SW 1271 (cell line): ENCODE measurements around the gene PKN1.

Source experiments
- DNase-seq, 2 experiments: peaks; one replicate each; lab custom pipeline; 2025; lab: John Stamatoyannopoulos, UW

The PKN1 gene

GRCh38 chr19:14467391-14467790 is 34.3 kb downstream of the PKN1 start:
- no peak for DNase-seq

DNA sequence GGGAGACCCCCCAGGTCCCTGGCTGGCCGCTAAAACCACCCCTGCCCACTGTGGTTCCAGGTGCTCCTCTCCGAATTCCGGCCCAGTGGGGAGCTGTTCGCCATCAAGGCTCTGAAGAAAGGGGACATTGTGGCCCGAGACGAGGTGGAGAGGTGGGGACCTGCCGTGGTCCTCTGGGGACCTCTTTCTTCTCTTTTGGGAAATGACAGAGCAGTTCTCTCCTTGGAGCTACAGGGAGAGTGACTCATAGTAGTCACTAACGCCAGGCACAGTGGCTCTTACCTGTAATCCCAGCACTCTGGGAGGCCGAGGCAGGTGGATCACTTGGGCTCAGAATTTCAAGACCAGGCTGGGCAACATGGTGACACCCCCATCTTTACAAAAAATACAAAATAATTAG is 34.7 kb downstream of the PKN1 start:
- no peak for DNase-seq

DNA sequence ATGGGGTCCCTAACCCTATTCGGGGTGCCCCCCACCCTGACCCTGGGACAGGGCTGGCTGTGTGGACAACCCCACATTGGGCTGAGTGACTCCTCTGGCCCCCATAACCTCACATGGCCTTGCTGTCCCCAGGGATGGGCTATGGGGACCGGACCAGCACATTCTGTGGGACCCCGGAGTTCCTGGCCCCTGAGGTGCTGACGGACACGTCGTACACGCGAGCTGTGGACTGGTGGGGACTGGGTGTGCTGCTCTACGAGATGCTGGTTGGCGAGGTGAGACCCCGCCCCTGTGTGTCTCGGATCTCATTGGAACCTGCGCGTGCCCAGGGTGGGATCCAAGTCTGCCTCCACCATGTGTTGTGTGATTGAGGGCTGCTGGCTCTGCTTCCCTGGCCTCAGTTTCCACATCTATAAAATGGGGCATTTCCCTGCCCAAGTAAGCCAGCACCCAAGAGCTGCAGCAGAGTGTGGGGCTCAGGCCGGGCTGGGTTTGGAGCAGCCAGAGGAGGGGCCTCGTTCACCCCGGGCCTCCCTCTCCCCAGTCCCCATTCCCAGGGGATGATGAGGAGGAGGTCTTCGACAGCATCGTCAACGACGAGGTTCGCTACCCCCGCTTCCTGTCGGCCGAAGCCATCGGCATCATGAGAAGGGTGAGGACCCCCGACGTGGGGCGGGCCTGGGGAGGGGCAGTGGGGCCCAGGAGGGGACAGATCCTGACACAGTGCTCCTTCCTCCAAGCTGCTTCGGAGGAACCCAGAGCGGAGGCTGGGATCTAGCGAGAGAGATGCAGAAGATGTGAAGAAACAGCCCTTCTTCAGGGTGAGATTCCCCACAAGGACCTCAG is 37.1 kb downstream of the PKN1 start:
- no peak for DNase-seq

DNA sequence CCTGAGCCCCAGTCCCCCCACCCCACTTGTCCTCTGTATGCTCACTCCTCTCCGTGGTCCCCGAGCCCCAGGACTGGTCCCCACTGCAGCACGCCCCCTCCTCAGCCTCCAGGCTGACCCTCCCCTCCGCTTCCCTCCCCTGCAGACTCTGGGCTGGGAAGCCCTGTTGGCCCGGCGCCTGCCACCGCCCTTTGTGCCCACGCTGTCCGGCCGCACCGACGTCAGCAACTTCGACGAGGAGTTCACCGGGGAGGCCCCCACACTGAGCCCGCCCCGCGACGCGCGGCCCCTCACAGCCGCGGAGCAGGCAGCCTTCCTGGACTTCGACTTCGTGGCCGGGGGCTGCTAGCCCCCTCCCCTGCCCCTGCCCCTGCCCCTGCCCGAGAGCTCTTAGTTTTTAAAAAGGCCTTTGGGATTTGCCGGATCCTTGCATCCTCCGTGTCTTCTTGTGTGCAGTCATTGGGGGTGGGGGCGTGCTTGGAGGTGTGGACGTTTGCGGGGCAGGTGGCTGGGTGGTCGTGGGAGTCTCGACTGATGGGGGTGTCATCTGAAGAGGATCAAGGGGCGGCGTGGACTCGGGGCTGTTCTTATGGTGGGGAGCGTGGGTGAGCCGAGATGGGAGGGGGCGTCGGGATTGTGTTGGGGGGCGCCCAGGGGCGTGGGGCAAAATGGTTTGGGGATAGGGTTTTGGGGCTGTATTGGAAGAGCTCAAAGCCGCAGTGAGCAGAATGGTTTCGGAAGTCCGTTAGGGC is 38.5 kb downstream of the PKN1 start:
- DNase-seq: no peak

GRCh38 chr19:14472202-14472938 is 39.3 kb downstream of the PKN1 start:
- DNase-seq: peak in 1 of 2 experiments; percentile 25

DNA sequence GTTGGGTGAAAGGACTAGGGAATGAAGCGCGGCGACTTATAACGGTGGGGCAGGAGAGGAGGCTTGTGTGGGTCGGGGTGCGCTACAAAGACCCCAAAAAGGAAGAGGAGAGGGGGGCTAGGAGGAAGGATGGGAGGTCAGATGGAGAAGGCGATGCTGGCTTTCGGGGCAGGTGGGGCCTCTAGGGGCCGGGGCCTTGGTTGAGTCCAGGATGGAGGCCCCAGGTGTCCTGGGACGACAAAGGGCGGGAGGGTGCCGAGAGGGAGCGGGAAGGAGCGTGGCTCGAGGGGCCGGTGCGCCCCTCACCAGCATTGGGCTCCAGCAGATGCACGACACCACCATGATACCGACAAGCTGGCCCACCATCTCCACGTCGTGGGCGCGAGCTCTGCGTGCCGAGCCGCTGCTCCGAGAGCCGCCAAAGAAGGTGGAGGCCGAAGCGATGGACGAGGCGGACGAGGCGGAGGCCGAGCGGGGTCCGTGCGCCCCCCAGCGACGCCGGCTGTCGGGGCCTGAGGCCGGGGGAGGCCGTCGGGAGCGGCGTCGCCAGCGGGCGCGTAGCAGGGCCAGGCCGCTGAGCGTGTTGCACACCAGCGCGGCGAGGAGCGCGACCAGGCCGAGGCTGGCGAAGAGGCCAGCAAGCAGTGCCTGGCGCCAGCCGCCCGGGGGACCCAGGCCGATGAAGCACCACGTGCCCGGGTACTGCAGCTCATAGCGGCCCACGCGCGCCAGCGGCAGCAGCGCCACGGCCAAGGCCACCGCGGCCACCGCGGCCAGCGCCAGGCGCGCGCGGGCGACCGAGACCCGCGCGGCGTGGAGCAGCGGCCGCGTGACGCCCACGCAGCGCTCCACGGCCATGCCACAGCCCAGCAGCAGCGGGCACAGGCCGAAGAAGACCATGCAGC is 40.2 kb downstream of the PKN1 start:
- no peak for DNase-seq

DNA sequence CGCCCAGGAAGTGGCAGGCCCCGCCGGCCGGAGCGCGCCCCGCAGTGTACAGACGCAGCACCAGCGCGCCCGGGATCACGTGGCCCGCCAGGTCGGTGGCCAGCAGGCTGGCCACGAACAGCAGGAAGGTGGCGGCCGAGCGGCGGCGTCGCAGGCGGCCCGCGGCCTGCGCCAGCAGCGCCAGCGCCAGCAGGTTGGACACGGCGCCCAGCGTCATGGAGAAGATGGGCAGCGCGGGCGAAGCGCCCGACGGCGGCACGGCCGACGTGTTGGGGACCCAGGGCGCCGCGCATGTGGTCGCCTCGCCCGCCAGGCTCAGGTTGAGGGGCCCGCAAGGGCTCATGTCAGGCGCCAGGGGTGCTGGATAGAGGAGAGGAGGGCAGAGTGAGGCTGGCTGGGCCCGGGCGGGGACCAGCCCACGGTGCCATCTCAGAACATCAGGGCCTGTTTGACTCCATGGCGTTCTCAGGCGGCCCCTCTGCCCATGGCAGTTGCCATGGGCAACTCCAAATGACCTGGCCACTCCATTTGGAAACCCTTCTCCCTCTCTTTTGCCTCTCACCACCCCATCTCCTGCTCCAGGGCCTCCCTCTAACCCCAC is 41.0 kb downstream of the PKN1 start:
- DNase-seq: no peak

DNA sequence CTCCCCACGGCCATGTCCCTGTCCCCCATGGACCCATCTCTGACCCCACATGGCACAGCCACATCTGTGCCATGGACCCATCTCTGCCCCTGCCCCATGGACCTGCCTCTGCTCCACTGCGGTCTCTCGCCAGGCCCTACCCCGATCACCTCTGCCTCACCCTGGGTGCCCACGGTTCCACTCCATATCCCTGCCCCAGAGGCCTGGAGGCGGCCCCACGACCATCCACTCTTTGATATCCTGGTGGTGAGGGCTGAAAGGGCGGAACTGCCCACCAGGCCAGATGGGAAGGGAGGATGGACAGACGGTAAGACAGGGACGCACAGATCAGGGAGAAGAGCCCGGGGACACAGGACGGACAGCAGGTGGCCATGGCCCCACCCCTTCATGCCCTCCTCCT is 41.7 kb downstream of the PKN1 start:
- DNase-seq: no peak

GRCh38 chr19:14475251-14476073 is 42.4 kb downstream of the PKN1 start, which contains the start of gene PTGER1:
TSS of gene PTGER1 (minus strand) at chr19:14475354. CDS start at chr19:14474320, 1,034 bp downstream.
- DNase-seq: peak in 1 of 2 experiments; percentile 47

DNA sequence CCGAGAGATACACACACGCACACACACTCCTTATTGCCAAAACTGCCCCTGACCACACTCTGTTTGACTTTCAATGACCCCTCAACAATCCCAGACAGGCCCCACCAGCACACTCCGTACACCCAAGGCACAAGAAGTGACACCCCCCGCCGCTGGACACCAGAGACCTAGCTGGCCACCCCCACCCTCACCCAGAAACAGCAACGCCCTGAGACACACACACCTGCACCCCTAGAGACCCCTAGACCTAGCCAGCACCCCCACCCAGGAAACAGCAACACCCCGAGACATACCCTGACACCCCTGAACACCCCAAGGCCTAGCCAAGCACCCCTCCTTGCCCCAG is 43.2 kb downstream of the PKN1 start:
- DNase-seq: no peak

DNA sequence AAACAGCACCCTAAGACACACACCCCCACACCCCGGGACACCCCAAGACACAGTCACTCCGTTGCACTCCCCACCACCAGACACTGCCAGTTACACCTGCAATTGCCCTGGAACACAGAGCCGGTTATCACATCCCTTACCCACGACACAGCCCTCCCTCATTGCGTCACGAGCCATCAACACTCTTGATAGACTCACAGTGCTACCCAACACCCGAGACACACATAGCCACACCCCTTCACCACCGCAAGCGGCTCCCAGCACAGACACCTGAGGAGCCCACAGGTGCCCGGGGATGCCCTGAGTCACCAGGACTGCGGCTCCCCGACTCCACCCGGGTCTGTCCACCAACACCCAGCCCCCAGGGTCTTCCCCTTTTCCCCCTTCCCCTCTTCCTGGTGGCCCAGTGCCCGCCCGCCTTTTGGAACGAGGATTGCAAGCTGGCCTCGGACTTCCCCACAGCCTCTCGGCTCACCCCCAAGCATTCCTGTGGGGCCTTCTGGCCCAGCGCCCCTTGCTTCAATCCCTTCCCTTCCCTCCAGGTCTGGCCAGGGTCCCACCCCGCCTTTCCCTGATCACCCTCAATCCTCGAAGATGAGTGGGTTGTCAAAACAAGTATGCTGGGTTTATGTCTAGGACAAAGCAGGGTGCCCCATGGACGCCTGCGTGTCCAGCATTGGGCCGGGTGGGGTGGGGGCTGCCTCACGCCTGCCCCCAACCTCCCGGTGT is 43.7 kb downstream of the PKN1 start:
- no peak for DNase-seq

- no peak for DNase-seq
These were observed 44.5 kb downstream of the PKN1 start for GRCh38 chr19:14477418-14478112.

DNA sequence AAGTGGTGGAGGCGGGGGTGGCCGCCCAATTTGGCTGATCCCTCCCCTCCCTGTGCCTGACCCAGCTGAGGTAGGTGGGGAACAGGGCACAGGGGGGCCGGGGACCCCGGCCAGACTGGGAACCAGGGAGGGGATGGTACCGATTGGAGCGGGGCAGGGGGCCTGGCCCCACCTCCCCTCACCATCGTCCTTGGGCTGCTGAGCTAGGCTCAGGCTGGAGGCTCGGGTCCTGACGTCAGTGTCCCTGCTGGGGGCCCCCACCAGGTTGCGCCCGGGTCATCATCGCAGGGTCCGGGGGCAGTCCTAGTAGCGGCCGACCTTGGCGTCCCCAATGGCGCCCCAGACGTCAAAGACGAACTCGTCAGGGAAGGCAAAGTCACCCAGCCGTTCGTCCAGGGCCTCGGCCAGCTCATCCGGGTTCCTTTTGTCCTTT is 45.0 kb downstream of the PKN1 start:
- DNase-seq: no peak

DNA sequence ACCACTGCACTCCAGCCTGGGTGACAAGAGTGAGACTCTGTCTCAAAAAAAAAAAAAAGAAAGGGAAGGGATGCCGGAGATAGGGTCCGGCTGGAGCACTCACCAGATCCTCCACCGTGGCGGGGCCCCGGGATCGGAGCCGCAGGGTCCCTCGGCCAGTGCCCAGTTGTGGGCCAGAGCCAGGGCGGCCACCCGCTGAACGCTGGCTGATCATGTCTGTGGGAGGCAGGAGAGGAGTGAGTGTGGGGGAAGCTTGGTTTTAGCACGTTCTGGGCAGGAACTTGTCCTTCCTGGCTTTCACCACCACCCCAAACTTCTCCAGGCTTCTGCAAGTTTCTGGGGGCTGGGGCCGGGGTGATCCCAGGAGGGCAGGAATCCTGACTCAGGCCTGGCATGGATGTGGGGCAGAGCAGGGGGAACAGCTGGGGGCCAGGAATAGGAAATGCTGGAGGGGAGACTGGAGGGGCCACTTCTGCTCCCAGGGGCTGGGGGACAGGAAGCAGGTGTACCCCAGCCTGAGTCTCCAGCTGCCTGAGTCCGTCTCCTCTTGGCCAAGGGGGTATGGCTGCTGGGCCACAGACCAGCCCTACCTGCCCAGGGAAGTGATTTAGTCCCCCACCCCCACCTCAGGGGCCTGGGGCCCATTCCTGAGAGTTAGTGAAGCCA is 46.3 kb downstream of the PKN1 start:
- no peak for DNase-seq

DNA sequence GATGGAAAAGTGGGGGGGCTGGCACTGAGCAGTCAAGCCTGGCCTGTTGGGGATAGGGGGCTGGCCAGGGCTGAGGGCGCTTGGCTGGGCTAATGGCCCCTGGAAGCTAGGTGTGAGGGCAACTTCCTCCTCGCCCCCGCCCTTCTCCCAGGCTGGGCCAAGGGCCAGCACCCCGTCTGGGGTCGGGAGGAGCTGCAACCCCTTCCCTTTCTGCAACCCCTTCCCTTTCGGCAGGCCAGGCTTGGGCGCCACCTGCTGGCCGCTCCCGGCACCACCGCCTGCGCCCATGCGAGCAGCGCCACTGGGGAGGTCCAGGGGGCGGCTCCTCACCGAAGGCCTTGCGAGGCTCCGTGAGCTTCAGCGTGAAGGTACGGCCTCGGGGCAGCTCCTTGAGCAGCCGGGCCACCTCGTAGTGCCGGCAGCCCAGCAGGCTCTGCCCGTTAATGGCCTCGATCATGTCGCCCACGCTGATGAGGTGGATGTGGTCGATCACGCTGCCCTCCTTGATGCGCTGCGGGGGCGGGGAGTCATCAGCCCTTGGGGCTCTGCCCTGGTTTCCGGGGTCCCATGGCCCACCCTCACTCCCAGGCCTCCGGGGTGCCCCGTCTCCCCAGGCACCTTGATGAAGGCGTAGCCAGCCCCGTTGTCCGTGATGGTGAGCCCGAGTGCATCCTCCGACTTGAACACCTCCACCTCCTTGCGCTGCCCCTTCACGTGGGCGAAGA is 47.0 kb downstream of the PKN1 start:
- no peak for DNase-seq

- no peak for DNase-seq
These were observed 47.6 kb downstream of the PKN1 start for GRCh38 chr19:14480700-14481079.

DNA sequence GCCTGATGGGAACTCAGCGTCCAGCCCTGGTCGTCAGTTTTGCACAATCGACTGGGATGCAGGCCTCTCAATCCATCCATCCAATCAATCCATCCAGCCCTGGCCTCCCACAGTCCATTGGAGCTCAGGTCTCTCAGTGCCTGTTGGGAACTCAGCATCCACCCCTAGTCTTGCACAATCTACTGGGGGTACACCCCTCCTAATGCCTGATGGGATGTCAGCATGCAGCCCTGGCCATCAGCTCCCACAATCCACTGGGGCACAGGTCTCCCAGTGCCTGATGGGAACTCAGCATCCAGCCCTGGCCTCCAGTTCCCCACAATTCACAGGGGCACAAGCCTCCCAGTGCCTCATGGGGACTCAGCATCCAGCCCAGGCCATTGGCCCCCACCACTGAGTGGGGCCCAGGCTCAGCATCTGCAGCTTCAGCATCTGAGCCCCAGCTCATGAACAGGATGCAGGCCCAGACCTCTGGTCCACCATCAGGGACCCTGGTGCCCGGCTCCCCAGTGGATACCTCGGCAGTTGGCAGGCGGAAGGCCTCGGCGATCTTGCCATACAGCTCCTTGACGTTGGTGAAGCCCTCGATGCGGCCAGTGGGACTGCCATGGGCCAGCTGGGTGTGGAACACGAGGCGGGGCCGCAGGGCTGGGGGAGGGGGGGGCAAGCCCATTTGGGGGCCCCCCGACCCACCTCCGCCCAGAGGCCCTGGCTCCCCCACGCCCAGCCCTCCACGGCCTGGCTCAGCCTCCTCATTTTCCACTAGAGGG is 49.3 kb downstream of the PKN1 start:
- DNase-seq: no peak
